ENCODE data around the gene LDLRAD3.
A peak's percentile ranks its signal among the peaks of the same experiment; 100 is the strongest.

Gene LDLRAD3

GRCh38 chr11:36257351-36257750 is 313.5 kb downstream of the LDLRAD3 start:
- no peak for DNase-seq

GRCh38 chr11:36258730-36259360 is 315.0 kb downstream of the LDLRAD3 start:
- DNase-seq, result no peak

- no peak for DNase-seq
Observed at GRCh38 chr11:36261094-36261493, 317.2 kb downstream of the LDLRAD3 start.

GRCh38 chr11:36264011-36264972 is 320.4 kb downstream of the LDLRAD3 start:
- no peak for DNase-seq

DNA sequence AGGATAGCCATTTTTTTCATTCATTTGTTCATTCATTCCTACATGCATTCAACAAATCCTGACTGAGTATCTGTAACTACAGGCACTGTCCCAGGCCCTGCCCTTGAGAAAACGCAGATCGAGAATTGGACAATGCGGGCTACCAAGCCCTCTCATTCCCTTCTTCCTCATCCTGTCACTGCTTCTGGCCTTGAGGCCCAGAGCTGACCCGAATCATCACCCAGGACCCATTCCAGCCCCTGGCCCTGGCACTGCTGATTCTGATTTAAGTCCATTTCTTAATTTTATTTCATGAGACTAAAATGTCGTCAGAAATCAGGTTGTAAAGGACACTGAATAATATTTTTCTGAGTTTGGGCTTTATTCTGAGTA is 321.1 kb downstream of the LDLRAD3 start:
- no peak for DNase-seq

GRCh38 chr11:36265793-36266628 is 322.1 kb downstream of the LDLRAD3 start:
- peak; percentile 48 for DNase-seq

GRCh38 chr11:36266767-36267166 is 322.9 kb downstream of the LDLRAD3 start:
- DNase-seq, result no peak

DNA sequence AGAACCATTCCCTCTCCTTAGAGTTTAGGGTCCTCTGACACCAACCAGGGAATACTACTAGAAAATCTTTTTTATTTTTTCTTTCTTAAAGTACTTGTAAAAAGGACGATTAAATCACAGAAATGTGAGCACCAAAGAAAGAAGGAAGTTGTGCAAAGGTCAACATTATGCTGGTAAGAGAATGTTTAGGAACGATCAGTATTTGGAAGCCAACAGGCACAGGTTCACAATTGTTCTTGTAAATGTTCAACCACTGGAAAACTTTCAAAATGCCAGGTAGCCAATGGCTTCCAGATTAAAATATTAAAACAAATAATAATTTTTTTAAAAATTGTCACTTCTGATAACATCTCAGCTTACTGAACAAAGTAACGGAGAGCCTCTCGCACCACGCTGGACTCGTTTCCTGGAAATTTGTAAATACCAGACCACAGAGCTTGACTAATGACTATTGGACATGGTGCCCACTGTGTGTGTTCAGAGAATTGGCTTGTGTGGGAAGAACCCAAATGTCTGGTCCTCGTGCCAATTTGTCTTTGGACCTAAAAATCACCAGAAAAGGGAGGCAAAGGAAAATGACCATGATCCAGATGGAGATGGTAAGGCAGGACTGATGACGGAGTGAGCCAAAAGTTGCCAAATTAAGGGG is 324.6 kb downstream of the LDLRAD3 start:
- DNase-seq, result no peak

DNA sequence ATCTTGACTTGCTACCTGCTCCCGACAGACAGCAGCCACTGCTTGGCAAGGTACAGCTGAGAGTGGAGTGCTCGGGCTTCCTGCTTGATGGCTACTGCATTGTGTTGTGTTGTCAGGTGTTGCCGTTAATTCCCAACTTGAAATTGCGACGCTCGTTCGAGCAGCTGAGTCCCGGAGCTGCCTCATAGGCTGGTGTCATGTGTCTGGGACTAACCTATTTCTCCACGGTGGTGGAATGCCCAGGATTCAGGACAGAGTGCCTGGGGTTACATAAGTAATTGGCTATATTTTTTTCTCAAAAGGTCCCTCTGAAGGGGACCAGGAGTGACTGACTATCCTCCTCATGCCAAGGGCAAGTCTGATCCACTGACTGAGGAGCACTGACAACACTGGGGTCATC is 326.8 kb downstream of the LDLRAD3 start:
- no peak for DNase-seq

GRCh38 chr11:36271794-36272407 is 328.0 kb downstream of the LDLRAD3 start:
- no peak for DNase-seq

DNA sequence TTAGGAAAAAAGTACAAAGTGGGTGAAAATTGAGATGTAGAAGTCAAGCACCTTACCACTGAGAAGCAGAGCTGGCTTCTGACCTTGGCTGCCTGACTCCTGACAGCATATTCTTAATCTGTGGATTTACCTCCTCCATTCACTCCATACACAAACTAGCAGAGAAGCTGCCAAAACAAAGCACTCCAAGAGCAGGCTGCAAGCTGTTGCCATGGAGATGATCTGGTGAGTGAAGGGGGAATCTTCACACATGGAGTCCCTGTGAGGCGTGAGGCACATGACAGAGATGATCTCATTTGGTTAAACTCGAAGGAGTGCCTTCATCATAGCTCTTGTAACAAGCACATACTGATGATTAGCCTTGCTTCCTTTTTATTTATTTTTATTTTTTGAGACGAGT is 329.2 kb downstream of the LDLRAD3 start:
- no peak for DNase-seq

DNA sequence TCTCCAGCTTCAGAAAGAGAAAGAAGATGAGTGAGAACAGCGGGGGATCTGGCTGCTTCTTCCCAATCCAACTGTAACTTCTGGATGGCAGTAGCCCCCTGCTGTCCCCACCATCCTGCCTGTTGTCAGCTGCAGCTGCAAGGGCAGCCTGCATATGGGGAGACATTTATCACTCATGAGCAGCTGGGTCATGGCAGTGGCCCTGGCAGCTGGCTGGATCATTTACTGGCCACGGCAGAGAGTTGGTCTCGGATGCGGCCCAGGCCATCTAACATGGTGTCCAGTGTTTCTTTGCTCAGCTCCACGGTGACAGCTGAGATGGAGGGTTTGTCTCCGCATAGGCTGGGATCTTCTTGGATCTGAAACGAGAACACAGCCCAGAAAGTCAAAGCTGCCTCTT is 330.6 kb downstream of the LDLRAD3 start:
- DNase-seq, result no peak

- DNase-seq, result no peak
Observed at GRCh38 chr11:36278531-36279282, 334.8 kb downstream of the LDLRAD3 start.

GRCh38 chr11:36280531-36280930 is 336.7 kb downstream of the LDLRAD3 start:
- DNase-seq, result no peak
